GM19324 (cell line): ENCODE measurements around the gene HMGN2.
A peak's percentile ranks its signal among the peaks of the same experiment; 100 is the strongest.
"Not testable (repeated sequence)": the region's sequence is repeated elsewhere in the genome, so short reads cannot be mapped to it uniquely, and the experiment has no call there.

Experiments used
- ATAC-seq: cut with Tn5 transposase; IDR thresholded peaks from one replicate; pipeline ENCODE4 v1.9.1; 2021; ENCODE audit warnings: mild to moderate bottlenecking, moderate library complexity; ENCODE audit not compliant: unreplicated experiment, low FRiP score

Gene HMGN2

GRCh38 chr1:26476958-26477357 lies 4.7 kb downstream of the HMGN2 start:
- no peak for ATAC-seq

- no peak for ATAC-seq
Observed at GRCh38 chr1:26477446-26478152, 5.4 kb downstream of the HMGN2 start.

- ATAC-seq, result no peak
Observed at GRCh38 chr1:26478159-26478558, 5.9 kb downstream of the HMGN2 start.

GRCh38 chr1:26478988-26479387 lies 6.7 kb downstream of the HMGN2 start:
- ATAC-seq, result no peak

GRCh38 chr1:26482921-26483320 lies 10.7 kb downstream of the HMGN2 start:
- no peak for ATAC-seq

GRCh38 chr1:26483980-26484379 lies 11.7 kb downstream of the HMGN2 start:
- ATAC-seq, result no peak

- no peak for ATAC-seq
Observed at GRCh38 chr1:26490155-26490554, 17.9 kb downstream of the HMGN2 start.

GRCh38 chr1:26493267-26493666 lies 21.0 kb downstream of the HMGN2 start:
- ATAC-seq, result no peak

GRCh38 chr1:26493938-26494337 lies 21.7 kb downstream of the HMGN2 start:
- ATAC-seq, result no peak

GRCh38 chr1:26496861-26497260 lies 24.6 kb downstream of the HMGN2 start:
- no peak for ATAC-seq

- ATAC-seq, result no peak
Observed at GRCh38 chr1:26498894-26499293, 26.7 kb downstream of the HMGN2 start.

GRCh38 chr1:26500488-26501175 lies 28.4 kb downstream of the HMGN2 start:
- ATAC-seq, result peak; percentile 70

GRCh38 chr1:26510711-26511110 lies 38.5 kb downstream of the HMGN2 start:
- not testable (repeated sequence) for ATAC-seq

- not testable (repeated sequence) for ATAC-seq
Observed at GRCh38 chr1:26515836-26516235, 43.6 kb downstream of the HMGN2 start.

- ATAC-seq, result no peak
Observed at GRCh38 chr1:26516987-26517765, 44.9 kb downstream of the HMGN2 start.

- no peak for ATAC-seq
Observed at GRCh38 chr1:26517766-26518049, 45.5 kb downstream of the HMGN2 start.

GRCh38 chr1:26518355-26518754 lies 46.1 kb downstream of the HMGN2 start:
- no peak for ATAC-seq

GRCh38 chr1:26520339-26520738 lies 48.1 kb downstream of the HMGN2 start:
- no peak for ATAC-seq

GRCh38 chr1:26521669-26522030 lies 49.4 kb downstream of the HMGN2 start:
- no peak for ATAC-seq

- no peak for ATAC-seq
Observed at GRCh38 chr1:26522073-26522472, 49.8 kb downstream of the HMGN2 start.

GRCh38 chr1:26524181-26524580 lies 51.9 kb downstream of the HMGN2 start:
- ATAC-seq, result no peak
